ENCODE measurements around the gene CYREN. TPM values are rescaled to one million over a fixed set of nuclear protein-coding genes. Genes with fewer than 3 reads are reported as not detected.

CYREN gene
- total RNA-seq, 2 experiments from 2014 or later = 69.4 to 81.9 TPM

GRCh38 chr7:135164357-135165061 lies 6.0 kb downstream of the CYREN start:
- no peak for DNase-seq (ENCODE audit: low spot score)
- POLR2A ChIA-PET = interaction anchor here (0.5 to 0.8 kb wide), 4 partner anchors 17 to 516 kb away, joined by 3 read pairs; partner anchors contain the start of gene TMEM140
- Histone ChIP-seq H3K4me3 (ENCODE audit: low read depth, low read length, poor library complexity, severe bottlenecking) (no peak overlapping the region), H3K9me3 (ENCODE audit: low read length) (peaks cover 23% of the 10 kb centered on the region), H3K27ac (ENCODE audit: low read depth, low read length, poor library complexity, severe bottlenecking) (no peak overlapping the region), H3K36me3 (ENCODE audit: insufficient read depth, low read length) (peaks cover 82% of the 10 kb centered on the region), H3K4me1 (ENCODE audit: insufficient read depth, low read length, poor library complexity, severe bottlenecking) (peaks cover 35% of the 10 kb centered on the region), H3K4me2 (ENCODE audit: low read length) (no peak overlapping the region), H3K9me2 (ENCODE audit: insufficient read depth, low read length) (no peaks in the 10 kb centered on the region), H4K20me1 (ENCODE audit: insufficient read depth, low read length) (peaks cover 6% of the 10 kb centered on the region; the same call in 1 of the 2 replicates), H3K79me2 (ENCODE audit: insufficient read depth, low read depth, low read length) (peaks cover 12% of the 10 kb centered on the region; the same call in 1 of the 2 replicates), H2AFZ (ENCODE audit: low read length) (no peak overlapping the region)
- CTCF ChIA-PET (ENCODE audit: unreplicated experiment) = no interaction called here
- intact Hi-C loops (cut with micrococcal nuclease; ENCODE audit: unreplicated experiment) = no loop called here
- no peak for TF ChIP-seq EZH2phosphoT487 (IDR thresholded peaks at IDR 0.05; ENCODE audit: borderline replicate concordance, low read depth, low read length)
- TF ChIP-seq, protein P1, sequence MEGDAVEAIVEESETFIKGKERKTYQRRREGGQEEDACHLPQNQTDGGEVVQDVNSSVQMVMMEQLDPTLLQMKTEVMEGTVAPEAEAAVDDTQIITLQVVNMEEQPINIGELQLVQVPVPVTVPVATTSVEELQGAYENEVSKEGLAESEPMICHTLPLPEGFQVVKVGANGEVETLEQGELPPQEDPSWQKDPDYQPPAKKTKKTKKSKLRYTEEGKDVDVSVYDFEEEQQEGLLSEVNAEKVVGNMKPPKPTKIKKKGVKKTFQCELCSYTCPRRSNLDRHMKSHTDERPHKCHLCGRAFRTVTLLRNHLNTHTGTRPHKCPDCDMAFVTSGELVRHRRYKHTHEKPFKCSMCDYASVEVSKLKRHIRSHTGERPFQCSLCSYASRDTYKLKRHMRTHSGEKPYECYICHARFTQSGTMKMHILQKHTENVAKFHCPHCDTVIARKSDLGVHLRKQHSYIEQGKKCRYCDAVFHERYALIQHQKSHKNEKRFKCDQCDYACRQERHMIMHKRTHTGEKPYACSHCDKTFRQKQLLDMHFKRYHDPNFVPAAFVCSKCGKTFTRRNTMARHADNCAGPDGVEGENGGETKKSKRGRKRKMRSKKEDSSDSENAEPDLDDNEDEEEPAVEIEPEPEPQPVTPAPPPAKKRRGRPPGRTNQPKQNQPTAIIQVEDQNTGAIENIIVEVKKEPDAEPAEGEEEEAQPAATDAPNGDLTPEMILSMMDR (conservative IDR thresholded peaks at IDR 0.05; ENCODE audit: low read length) = no peak
- BruUV-seq (replicated peaks) = no TSS peak

GRCh38 chr7:135162382-135163001 lies 8.0 kb downstream of the CYREN start:
- H3K9me2 ChIP-seq (ENCODE audit: insufficient read depth, low read length) = no peaks in the 10 kb centered on the region
- no peak overlapping the region for H3K4me2 ChIP-seq (ENCODE audit: low read length)
- CTCF ChIA-PET (ENCODE audit: unreplicated experiment) = no interaction called here
- H3K4me1 ChIP-seq (ENCODE audit: insufficient read depth, low read length, poor library complexity, severe bottlenecking) = peaks cover 25% of the 10 kb centered on the region
- TF ChIP-seq, protein P1 (conservative IDR thresholded peaks at IDR 0.05; ENCODE audit: low read length) = no peak
- no peak for TF ChIP-seq EZH2phosphoT487 (IDR thresholded peaks at IDR 0.05; ENCODE audit: borderline replicate concordance, low read depth, low read length)
- DNase-seq (ENCODE audit: low spot score) = peak; percentile 23
- H3K36me3 ChIP-seq (ENCODE audit: insufficient read depth, low read length) = peaks cover 85% of the 10 kb centered on the region
- H3K27ac ChIP-seq (ENCODE audit: low read depth, low read length, poor library complexity, severe bottlenecking) = no peak overlapping the region
- no peaks in the 10 kb centered on the region for H3K79me2 ChIP-seq (ENCODE audit: insufficient read depth, low read depth, low read length)
- H3K9me3 ChIP-seq (ENCODE audit: low read length) = peaks cover 29% of the 10 kb centered on the region
- H2AFZ ChIP-seq (ENCODE audit: low read length) = no peak overlapping the region
- no TSS peak for BruUV-seq (replicated peaks)
- intact Hi-C loops (cut with micrococcal nuclease; ENCODE audit: unreplicated experiment) = no loop called here
- POLR2A ChIA-PET = interaction anchor here (0.6 kb wide), 1 partner anchor 9 kb away, joined by 4 read pairs; no protein-coding TSS in a partner anchor
- no peaks in the 10 kb centered on the region for H4K20me1 ChIP-seq (ENCODE audit: insufficient read depth, low read length)
- no peak overlapping the region for H3K4me3 ChIP-seq (ENCODE audit: low read depth, low read length, poor library complexity, severe bottlenecking)
